SK-N-SH treated with all-trans-retinoic acid at 6 μM for 48 hours (cell line): ENCODE results near the gene WDR54.

Experiments used
- ARNTL ChIP-seq: fragments of 450-650 bp; formaldehyde crosslinking; IDR thresholded peaks from 2 replicates; pipeline ENCODE4 v1.5.0; 2020; ENCODE audit warnings: low read depth, mild to moderate bottlenecking, moderate library complexity, borderline replicate concordance
- ISL1 ChIP-seq: fragments of 250-450 bp; sonication (Bioruptor Pico); IDR thresholded peaks from 2 replicates; pipeline ENCODE4 v2.1.2; 2022; ENCODE audit warnings: mild to moderate bottlenecking, moderate library complexity
- PPARA ChIP-seq: fragments of 250-450 bp; sonication (Bioruptor Pico); IDR thresholded peaks from 2 replicates; pipeline ENCODE4 v1.5.0; 2020; ENCODE audit warnings: mild to moderate bottlenecking, borderline replicate concordance
- SNAI2 ChIP-seq: fragments of 250-450 bp; sonication (Bioruptor Pico); IDR thresholded peaks from 2 replicates; pipeline ENCODE4 v1.5.0; 2020; ENCODE audit warnings: mild to moderate bottlenecking, moderate library complexity
- TOX ChIP-seq: fragments of 250-450 bp; sonication (Bioruptor Pico); IDR thresholded peaks from 2 replicates; pipeline ENCODE4 v1.8.0; 2021; ENCODE audit warnings: mild to moderate bottlenecking, moderate library complexity, borderline replicate concordance
- ZFP30 ChIP-seq: fragments of 450-650 bp; formaldehyde crosslinking; IDR thresholded peaks from 2 replicates; pipeline ENCODE4 v1.5.0; 2022; ENCODE audit warnings: mild to moderate bottlenecking, moderate library complexity
- TF ChIP-seq, protein P1 (sequence below): fragments of 250-450 bp; sonication (Bioruptor Pico); IDR thresholded peaks from 2 replicates; pipeline ENCODE4 v1.5.0; 2020; ENCODE audit warnings: mild to moderate bottlenecking, moderate library complexity
- TF ChIP-seq, protein P2 (sequence below): fragments of 250-450 bp; sonication (Bioruptor Pico); IDR thresholded peaks from 2 replicates; pipeline ENCODE4 v1.5.1; 2020; ENCODE audit warnings: low read depth, mild to moderate bottlenecking, moderate library complexity
- TF ChIP-seq, protein P3 (sequence below): fragments of 250-450 bp; sonication (Bioruptor Pico); IDR thresholded peaks from 2 replicates; pipeline ENCODE4 v1.8.0; 2020; ENCODE audit warnings: mild to moderate bottlenecking, moderate library complexity, borderline replicate concordance

DNA sequence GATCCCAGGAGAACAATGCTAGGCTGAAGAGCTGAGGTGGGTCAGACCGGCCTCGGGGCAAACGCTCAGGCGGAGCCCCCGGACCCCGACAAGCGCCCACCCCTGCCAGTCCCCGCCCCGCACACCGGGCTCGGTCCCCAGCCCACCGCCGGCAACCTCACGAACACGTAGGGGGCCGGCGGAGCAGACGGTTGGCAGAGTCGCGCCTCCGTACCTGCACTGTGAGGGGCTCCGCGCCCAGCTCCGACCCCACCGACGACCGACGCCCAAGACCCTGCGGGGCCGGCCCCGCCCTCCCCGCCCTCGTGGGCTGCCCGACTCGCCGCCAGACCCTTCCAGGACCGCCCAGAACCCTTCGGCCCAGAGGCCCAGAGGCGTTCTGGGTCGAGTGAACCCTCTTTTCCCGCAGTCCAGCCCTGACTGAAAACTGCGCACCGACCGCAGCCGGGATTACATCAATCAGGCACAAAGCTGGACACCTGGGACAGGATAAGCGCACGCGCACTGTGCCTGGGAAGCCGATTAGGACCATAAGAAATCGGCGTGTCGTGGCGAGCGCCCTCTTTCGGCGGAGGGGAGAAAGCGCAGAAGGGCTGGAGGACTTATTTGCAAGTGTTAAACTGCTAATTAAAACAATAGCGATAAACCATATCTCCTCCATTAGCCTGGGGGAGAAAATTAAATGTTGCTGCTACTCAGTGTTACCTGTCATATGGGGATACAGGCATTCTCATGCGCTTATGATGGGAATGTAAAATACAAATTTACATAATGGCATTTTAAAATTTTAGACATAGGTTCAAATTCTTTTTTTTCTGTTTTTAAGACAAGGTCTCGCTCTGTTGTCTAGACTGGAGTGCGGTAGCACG is 29.7 kb upstream of the WDR54 start:
- TF ChIP-seq ISL1 (CRISPR knock-in tag) = no peak
- TF ChIP-seq ZFP30 (CRISPR knock-in tag) = no peak
- TF ChIP-seq PPARA = no peak
- TF ChIP-seq, protein P1, sequence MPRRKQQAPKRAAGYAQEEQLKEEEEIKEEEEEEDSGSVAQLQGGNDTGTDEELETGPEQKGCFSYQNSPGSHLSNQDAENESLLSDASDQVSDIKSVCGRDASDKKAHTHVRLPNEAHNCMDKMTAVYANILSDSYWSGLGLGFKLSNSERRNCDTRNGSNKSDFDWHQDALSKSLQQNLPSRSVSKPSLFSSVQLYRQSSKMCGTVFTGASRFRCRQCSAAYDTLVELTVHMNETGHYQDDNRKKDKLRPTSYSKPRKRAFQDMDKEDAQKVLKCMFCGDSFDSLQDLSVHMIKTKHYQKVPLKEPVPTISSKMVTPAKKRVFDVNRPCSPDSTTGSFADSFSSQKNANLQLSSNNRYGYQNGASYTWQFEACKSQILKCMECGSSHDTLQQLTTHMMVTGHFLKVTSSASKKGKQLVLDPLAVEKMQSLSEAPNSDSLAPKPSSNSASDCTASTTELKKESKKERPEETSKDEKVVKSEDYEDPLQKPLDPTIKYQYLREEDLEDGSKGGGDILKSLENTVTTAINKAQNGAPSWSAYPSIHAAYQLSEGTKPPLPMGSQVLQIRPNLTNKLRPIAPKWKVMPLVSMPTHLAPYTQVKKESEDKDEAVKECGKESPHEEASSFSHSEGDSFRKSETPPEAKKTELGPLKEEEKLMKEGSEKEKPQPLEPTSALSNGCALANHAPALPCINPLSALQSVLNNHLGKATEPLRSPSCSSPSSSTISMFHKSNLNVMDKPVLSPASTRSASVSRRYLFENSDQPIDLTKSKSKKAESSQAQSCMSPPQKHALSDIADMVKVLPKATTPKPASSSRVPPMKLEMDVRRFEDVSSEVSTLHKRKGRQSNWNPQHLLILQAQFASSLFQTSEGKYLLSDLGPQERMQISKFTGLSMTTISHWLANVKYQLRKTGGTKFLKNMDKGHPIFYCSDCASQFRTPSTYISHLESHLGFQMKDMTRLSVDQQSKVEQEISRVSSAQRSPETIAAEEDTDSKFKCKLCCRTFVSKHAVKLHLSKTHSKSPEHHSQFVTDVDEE (CRISPR knock-in tag) = no peak
- no peak for TF ChIP-seq SNAI2 (CRISPR knock-in tag)
- TF ChIP-seq ARNTL = no peak
- TF ChIP-seq, protein P2, sequence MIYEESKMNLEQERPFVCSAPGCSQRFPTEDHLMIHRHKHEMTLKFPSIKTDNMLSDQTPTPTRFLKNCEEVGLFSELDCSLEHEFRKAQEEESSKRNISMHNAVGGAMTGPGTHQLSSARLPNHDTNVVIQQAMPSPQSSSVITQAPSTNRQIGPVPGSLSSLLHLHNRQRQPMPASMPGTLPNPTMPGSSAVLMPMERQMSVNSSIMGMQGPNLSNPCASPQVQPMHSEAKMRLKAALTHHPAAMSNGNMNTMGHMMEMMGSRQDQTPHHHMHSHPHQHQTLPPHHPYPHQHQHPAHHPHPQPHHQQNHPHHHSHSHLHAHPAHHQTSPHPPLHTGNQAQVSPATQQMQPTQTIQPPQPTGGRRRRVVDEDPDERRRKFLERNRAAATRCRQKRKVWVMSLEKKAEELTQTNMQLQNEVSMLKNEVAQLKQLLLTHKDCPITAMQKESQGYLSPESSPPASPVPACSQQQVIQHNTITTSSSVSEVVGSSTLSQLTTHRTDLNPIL = no peak
- TF ChIP-seq TOX (CRISPR knock-in tag) = no peak
- TF ChIP-seq, protein P3, sequence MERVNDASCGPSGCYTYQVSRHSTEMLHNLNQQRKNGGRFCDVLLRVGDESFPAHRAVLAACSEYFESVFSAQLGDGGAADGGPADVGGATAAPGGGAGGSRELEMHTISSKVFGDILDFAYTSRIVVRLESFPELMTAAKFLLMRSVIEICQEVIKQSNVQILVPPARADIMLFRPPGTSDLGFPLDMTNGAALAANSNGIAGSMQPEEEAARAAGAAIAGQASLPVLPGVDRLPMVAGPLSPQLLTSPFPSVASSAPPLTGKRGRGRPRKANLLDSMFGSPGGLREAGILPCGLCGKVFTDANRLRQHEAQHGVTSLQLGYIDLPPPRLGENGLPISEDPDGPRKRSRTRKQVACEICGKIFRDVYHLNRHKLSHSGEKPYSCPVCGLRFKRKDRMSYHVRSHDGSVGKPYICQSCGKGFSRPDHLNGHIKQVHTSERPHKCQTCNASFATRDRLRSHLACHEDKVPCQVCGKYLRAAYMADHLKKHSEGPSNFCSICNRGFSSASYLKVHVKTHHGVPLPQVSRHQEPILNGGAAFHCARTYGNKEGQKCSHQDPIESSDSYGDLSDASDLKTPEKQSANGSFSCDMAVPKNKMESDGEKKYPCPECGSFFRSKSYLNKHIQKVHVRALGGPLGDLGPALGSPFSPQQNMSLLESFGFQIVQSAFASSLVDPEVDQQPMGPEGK (CRISPR knock-in tag) = no peak
